ENCODE data around the gene MPRIP. TPM values are rescaled to one million over a fixed set of nuclear protein-coding genes. Genes with fewer than 3 reads are reported as not detected.

The MPRIP gene
- total and polyA plus RNA-seq, 2 of the 13 experiments (the other 11 are each of a cell fraction or from before 2014, with no cell fraction given), result 50.2 to 52.4 TPM

DNA sequence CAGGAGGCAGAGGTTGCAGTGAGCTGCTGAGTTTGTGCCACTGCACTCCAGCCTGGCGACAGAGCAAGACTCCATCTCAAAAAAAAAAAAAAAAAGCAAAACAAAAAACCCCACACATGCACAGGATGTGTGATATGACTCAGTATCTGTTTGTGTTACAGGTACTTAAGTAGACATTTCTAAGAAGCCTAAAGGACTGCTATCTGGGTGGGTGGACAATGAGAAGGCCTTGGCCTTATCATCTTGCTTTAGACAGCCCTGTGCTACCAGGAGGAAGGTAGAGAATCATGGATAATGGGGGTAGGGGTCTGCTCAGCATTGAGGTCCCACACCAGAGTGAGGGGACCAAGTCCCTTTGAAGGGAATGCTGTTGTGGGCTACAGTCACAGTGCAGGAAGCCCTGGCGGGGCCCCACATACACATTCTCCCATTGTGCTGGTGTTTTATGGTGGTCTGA is 137.1 kb downstream of the MPRIP start (continued):
- TF ChIP-seq, protein P1, sequence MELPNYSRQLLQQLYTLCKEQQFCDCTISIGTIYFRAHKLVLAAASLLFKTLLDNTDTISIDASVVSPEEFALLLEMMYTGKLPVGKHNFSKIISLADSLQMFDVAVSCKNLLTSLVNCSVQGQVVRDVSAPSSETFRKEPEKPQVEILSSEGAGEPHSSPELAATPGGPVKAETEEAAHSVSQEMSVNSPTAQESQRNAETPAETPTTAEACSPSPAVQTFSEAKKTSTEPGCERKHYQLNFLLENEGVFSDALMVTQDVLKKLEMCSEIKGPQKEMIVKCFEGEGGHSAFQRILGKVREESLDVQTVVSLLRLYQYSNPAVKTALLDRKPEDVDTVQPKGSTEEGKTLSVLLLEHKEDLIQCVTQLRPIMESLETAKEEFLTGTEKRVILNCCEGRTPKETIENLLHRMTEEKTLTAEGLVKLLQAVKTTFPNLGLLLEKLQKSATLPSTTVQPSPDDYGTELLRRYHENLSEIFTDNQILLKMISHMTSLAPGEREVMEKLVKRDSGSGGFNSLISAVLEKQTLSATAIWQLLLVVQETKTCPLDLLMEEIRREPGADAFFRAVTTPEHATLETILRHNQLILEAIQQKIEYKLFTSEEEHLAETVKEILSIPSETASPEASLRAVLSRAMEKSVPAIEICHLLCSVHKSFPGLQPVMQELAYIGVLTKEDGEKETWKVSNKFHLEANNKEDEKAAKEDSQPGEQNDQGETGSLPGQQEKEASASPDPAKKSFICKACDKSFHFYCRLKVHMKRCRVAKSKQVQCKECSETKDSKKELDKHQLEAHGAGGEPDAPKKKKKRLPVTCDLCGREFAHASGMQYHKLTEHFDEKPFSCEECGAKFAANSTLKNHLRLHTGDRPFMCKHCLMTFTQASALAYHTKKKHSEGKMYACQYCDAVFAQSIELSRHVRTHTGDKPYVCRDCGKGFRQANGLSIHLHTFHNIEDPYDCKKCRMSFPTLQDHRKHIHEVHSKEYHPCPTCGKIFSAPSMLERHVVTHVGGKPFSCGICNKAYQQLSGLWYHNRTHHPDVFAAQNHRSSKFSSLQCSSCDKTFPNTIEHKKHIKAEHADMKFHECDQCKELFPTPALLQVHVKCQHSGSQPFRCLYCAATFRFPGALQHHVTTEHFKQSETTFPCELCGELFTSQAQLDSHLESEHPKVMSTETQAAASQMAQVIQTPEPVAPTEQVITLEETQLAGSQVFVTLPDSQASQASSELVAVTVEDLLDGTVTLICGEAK (IDR thresholded peaks at IDR 0.05), result no peak
- TF ChIP-seq, protein P1 (CRISPR knock-in tag; IDR thresholded peaks at IDR 0.05), result no peak
- no peak for TF ChIP-seq ZNF274 (CRISPR knock-in tag; IDR thresholded peaks at IDR 0.05)
- TF ChIP-seq ZNF251 (CRISPR knock-in tag; IDR thresholded peaks at IDR 0.05), result no peak
- no peak for TF ChIP-seq MYNN (CRISPR knock-in tag; IDR thresholded peaks at IDR 0.05; ENCODE audit: low read depth)
- no peak for TF ChIP-seq TAF15 (IDR thresholded peaks at IDR 0.05; ENCODE audit: low read depth, low read length, poor library complexity, severe bottlenecking)
- no peak for TF ChIP-seq CENPT (CRISPR knock-in tag; IDR thresholded peaks at IDR 0.05; ENCODE audit: low read depth)
- no peak for TF ChIP-seq ZNF547 (CRISPR knock-in tag; IDR thresholded peaks at IDR 0.05)
- TF ChIP-seq CCAR2 (optimal IDR thresholded peaks at IDR 0.05; ENCODE audit: low read depth, low read length), result no peak
- no peak for TF ChIP-seq CSRNP2 (CRISPR knock-in tag; conservative IDR thresholded peaks at IDR 0.05; ENCODE audit: low read depth)
- TF ChIP-seq ZNF800 (CRISPR knock-in tag; IDR thresholded peaks at IDR 0.05), result no peak
- no peak for TF ChIP-seq SNAPC4 (CRISPR knock-in tag; IDR thresholded peaks at IDR 0.05)
